SH-SY5Y (cell line): ENCODE data around the gene LTK.

Experiments
- GATA2 ChIP-seq: IDR thresholded peaks from 2 replicates; pipeline ENCODE4 v1.6.1; 2011; ENCODE audit warnings: mild to moderate bottlenecking, low read depth, low read length
- GATA3 ChIP-seq: IDR thresholded peaks from 2 replicates; pipeline ENCODE4 v1.6.1; 2011; ENCODE audit warnings: low read depth, mild to moderate bottlenecking, low read length, moderate library complexity

- TF ChIP-seq GATA2 (no peak), GATA3 (no peak)
Observed at GRCh38 chr15:41546851-41547786, 33.5 kb upstream of the LTK start.
